Measurements from ENCODE around the gene CD38.

CD38 gene

GRCh38 chr4:15765391-15765790 is 12.7 kb upstream of the CD38 start:
- DNase-seq, result no peak

GRCh38 chr4:15765910-15766697 is 12.0 kb upstream of the CD38 start:
- DNase-seq, result no peak

- no peak for DNase-seq
Measured at GRCh38 chr4:15766821-15767220, 11.3 kb upstream of the CD38 start.

GRCh38 chr4:15769202-15769601 is 8.9 kb upstream of the CD38 start:
- DNase-seq, result no peak

- no peak for DNase-seq
Measured at GRCh38 chr4:15771216-15772058, 6.7 kb upstream of the CD38 start.

- DNase-seq, result no peak
Measured at GRCh38 chr4:15774020-15774420, 4.1 kb upstream of the CD38 start.

- DNase-seq, result no peak
Measured at GRCh38 chr4:15776871-15777648, 1.1 kb upstream of the CD38 start.

- DNase-seq, result no peak
Measured at GRCh38 chr4:15777697-15778288, 335 bp upstream of the CD38 start.

GRCh38 chr4:15779306-15779705 is 1.2 kb downstream of the CD38 start:
- no peak for DNase-seq

- DNase-seq, result no peak
Measured at GRCh38 chr4:15779809-15780208, 1.7 kb downstream of the CD38 start.

- DNase-seq, result no peak
Measured at GRCh38 chr4:15781427-15782095, 3.4 kb downstream of the CD38 start.

GRCh38 chr4:15783676-15784075 is 5.5 kb downstream of the CD38 start:
- no peak for DNase-seq

GRCh38 chr4:15784959-15785634 is 7.0 kb downstream of the CD38 start:
- no peak for DNase-seq

GRCh38 chr4:15786743-15787142 is 8.6 kb downstream of the CD38 start:
- no peak for DNase-seq

GRCh38 chr4:15792974-15793373 is 14.8 kb downstream of the CD38 start:
- no peak for DNase-seq

GRCh38 chr4:15793506-15794363 is 15.6 kb downstream of the CD38 start:
- DNase-seq, result no peak

- no peak for DNase-seq
Measured at GRCh38 chr4:15794426-15794825, 16.3 kb downstream of the CD38 start.

- DNase-seq, result no peak
Measured at GRCh38 chr4:15794905-15795304, 16.8 kb downstream of the CD38 start.

GRCh38 chr4:15797320-15797719 is 19.2 kb downstream of the CD38 start:
- DNase-seq, result no peak

GRCh38 chr4:15799141-15799540 is 21.0 kb downstream of the CD38 start:
- DNase-seq, result no peak

GRCh38 chr4:15799701-15800100 is 21.6 kb downstream of the CD38 start:
- no peak for DNase-seq

All from activated T-cell treated with anti-CD3 and anti-CD28 coated beads, Interleukin-2, amount 50 U/mL, for 1 hour (primary cell).